GM23338 (cell line): ENCODE results near the gene TTBK1. TPM values are rescaled to one million over a fixed set of nuclear protein-coding genes. Genes with fewer than 3 reads are reported as not detected.

Experiments used
- ATAC-seq: fragments of 200-7000 bp; cut with Tn5 transposase; 3 replicates; pipeline ENCODE4 v1.9.1; 2020
- DNase-seq: peaks from one replicate; pipeline ENCODE4 v3.0.0-alpha.2; 2015; ENCODE audit warnings: low spot score
- H2AFZ ChIP-seq: fragments of 200-600 bp; sonication (generic); 2 replicates; pipeline ENCODE4 v1.8.0; 2016; ENCODE audit warnings: antibody characterized with exemption, mild to moderate bottlenecking, moderate library complexity
- H3F3A ChIP-seq: fragments of 200-600 bp; sonication (generic); replicated peaks from 2 replicates; pipeline ENCODE4 v1.8.0; 2017; ENCODE audit warnings: antibody characterized with exemption, mixed run types, low read depth
- H3K27ac ChIP-seq: fragments of 200-600 bp; sonication (generic); 2 replicates; pipeline ENCODE4 v1.6.1; 2016; ENCODE audit warnings: low read depth
- H3K27me3 ChIP-seq: fragments of 200-600 bp; sonication (generic); 2 replicates; pipeline ENCODE4 v1.8.0; 2016; ENCODE audit warnings: mild to moderate bottlenecking, mixed run types, moderate library complexity; ENCODE audit not compliant: insufficient read depth
- H3K36me3 ChIP-seq: fragments of 200-600 bp; sonication (generic); 2 replicates; pipeline ENCODE4 v1.8.0; 2016; ENCODE audit warnings: mild to moderate bottlenecking; ENCODE audit not compliant: insufficient read depth
- H3K4me1 ChIP-seq: fragments of 200-600 bp; sonication (generic); 2 replicates; pipeline ENCODE4 v1.8.0; 2016; ENCODE audit warnings: mild to moderate bottlenecking, moderate library complexity; ENCODE audit not compliant: insufficient read depth
- H3K4me2 ChIP-seq: fragments of 200-600 bp; sonication (generic); 2 replicates; pipeline ENCODE4 v1.7.1; 2017; ENCODE audit warnings: mixed run types
- H3K4me3 ChIP-seq: fragments of 200-600 bp; sonication (generic); 2 replicates; pipeline ENCODE4 v1.6.1; 2016; ENCODE audit warnings: mixed run types
- H3K79me2 ChIP-seq: fragments of 200-600 bp; sonication (generic); replicated peaks from 2 replicates; pipeline ENCODE4 v1.8.0; 2017; ENCODE audit warnings: mild to moderate bottlenecking; ENCODE audit not compliant: insufficient read depth
- H3K9me2 ChIP-seq: fragments of 200-600 bp; sonication (generic); 2 replicates; pipeline ENCODE4 v1.8.0; 2017; ENCODE audit not compliant: insufficient read depth
- H4K20me1 ChIP-seq: fragments of 200-600 bp; sonication (generic); replicated peaks from 2 replicates; pipeline ENCODE4 v1.8.0; 2017; ENCODE audit warnings: mild to moderate bottlenecking; ENCODE audit not compliant: insufficient read depth
- H3K27ac Mint-ChIP-seq: 2 replicates; pipeline ENCODE4 v1.8.0; 2020; ENCODE audit warnings: inconsistent platforms, mild to moderate bottlenecking, moderate library complexity, mixed read lengths
- H3K27me3 Mint-ChIP-seq: 3 replicates; pipeline ENCODE4 v1.8.0; 2022; ENCODE audit warnings: low read depth, mild to moderate bottlenecking, moderate library complexity, mixed read lengths, inconsistent platforms; ENCODE audit not compliant: insufficient read depth, poor library complexity
- H3K36me3 Mint-ChIP-seq: 3 replicates; pipeline ENCODE4 v1.8.0; 2021; ENCODE audit warnings: low read depth, mild to moderate bottlenecking, inconsistent platforms, moderate library complexity, mixed read lengths
- H3K4me1 Mint-ChIP-seq: 3 replicates; pipeline ENCODE4 v1.8.0; 2020; ENCODE audit warnings: mild to moderate bottlenecking, inconsistent platforms, mixed read lengths
- H3K4me3 Mint-ChIP-seq: 3 replicates; pipeline ENCODE4 v1.8.0; 2021; ENCODE audit warnings: moderate library complexity, mild to moderate bottlenecking, inconsistent platforms, mixed read lengths
- H3K9me3 Mint-ChIP-seq: 3 replicates; pipeline ENCODE4 v1.8.0; 2020; ENCODE audit warnings: moderate library complexity, mild to moderate bottlenecking, inconsistent platforms, mixed read lengths
- CREB1 ChIP-seq: fragments of 250-450 bp; sonication (Bioruptor Pico); IDR thresholded peaks from 2 replicates; pipeline ENCODE4 v1.5.0; 2020; ENCODE audit warnings: low read depth, mild to moderate bottlenecking, moderate library complexity
- EZH2 ChIP-seq: fragments of 200-600 bp; sonication (generic); IDR thresholded peaks from one replicate; pipeline ENCODE4 v1.8.0; 2017; ENCODE audit warnings: antibody characterized with exemption, mild to moderate bottlenecking, low read depth; ENCODE audit not compliant: unreplicated experiment
- JUNB ChIP-seq: IDR thresholded peaks from one replicate; pipeline ENCODE4 v1.6.1; 2016; ENCODE audit warnings: antibody characterized with exemption; ENCODE audit not compliant: unreplicated experiment
- NANOG ChIP-seq: IDR thresholded peaks from 2 replicates; pipeline ENCODE4 v1.6.1; 2016; ENCODE audit warnings: antibody characterized with exemption, borderline replicate concordance
- STAT1 ChIP-seq: IDR thresholded peaks from one replicate; pipeline ENCODE4 v1.6.1; 2016; ENCODE audit warnings: antibody characterized with exemption; ENCODE audit not compliant: unreplicated experiment
- ZNF114 ChIP-seq: fragments of 250-450 bp; sonication (Bioruptor Pico); IDR thresholded peaks from 2 replicates; pipeline ENCODE4 v1.5.0; 2020; ENCODE audit warnings: mild to moderate bottlenecking, moderate library complexity
- ZNF331 ChIP-seq: fragments of 250-450 bp; sonication (Bioruptor Pico); IDR thresholded peaks from 2 replicates; pipeline ENCODE4 v1.5.0; 2020; ENCODE audit warnings: low read depth, mild to moderate bottlenecking, moderate library complexity
- polyA plus RNA-seq: library from polyadenylated mRNA; unstranded; fragments of >200 nt; fragmentation: Nextera tagmentation; extraction: Ambion mirVana; gene quantifications from 2 replicates; pipeline ENCODE4 v1.2.1, GENCODE V29; 2016
- total RNA-seq: library from RNA; depleted of rRNA; stranded (reverse); fragments of >200 nt; shearing (Covaris generic); gene quantifications from 2 replicates; pipeline ENCODE4 v1.2.3, GENCODE V29; 2014
- TF ChIP-seq, protein P1 (sequence below): IDR thresholded peaks from one replicate; pipeline ENCODE4 v1.6.1; 2018; ENCODE audit warnings: antibody characterized with exemption; ENCODE audit not compliant: unreplicated experiment
- TF ChIP-seq, protein P2 (sequence below): IDR thresholded peaks from 2 replicates; pipeline ENCODE4 v1.6.1; 2016; ENCODE audit warnings: antibody characterized with exemption
- TF ChIP-seq, protein P3 (sequence below): fragments of 250-450 bp; sonication (Bioruptor Pico); IDR thresholded peaks from 2 replicates; pipeline ENCODE4 v1.5.0; 2020; ENCODE audit warnings: mild to moderate bottlenecking, moderate library complexity

The TTBK1 gene
- total and polyA plus RNA-seq, 2 experiments from 2014 or later = 0.29 to 1.1 TPM

DNA sequence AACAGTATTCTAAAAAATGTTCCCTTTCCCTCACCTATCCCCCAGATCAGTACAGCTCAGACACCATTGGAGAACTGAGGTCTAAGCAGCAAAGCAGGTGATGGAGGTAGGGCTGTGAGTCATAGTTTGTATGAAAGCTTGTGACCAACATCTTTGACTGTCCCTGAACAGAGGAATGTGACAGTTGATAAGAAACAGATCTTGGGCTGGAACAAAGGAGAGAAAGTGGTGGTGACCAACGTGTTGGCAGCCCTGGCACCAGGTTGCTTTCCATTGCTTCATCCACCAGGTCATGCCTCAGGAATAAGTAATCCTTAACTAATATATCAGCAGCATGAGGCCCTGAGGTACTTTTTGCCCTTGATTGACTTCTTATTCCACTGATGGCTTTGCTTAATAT, 85.2 kb downstream of the TTBK1 start:
- Mint-ChIP-seq H3K27me3 (peaks cover 1% of the 10 kb centered on the region), H3K36me3 (no peaks in the 10 kb centered on the region), H3K4me3 (no peak overlapping the region), H3K27ac (no peak overlapping the region), H3K9me3 (no peaks in the 10 kb centered on the region), H3K4me1 (no peaks in the 10 kb centered on the region)
- TF ChIP-seq NANOG (no peak), JUNB (no peak), CREB1 (CRISPR knock-in tag) (no peak), STAT1 (no peak), ZNF331 (no peak)
- TF ChIP-seq, protein P1, sequence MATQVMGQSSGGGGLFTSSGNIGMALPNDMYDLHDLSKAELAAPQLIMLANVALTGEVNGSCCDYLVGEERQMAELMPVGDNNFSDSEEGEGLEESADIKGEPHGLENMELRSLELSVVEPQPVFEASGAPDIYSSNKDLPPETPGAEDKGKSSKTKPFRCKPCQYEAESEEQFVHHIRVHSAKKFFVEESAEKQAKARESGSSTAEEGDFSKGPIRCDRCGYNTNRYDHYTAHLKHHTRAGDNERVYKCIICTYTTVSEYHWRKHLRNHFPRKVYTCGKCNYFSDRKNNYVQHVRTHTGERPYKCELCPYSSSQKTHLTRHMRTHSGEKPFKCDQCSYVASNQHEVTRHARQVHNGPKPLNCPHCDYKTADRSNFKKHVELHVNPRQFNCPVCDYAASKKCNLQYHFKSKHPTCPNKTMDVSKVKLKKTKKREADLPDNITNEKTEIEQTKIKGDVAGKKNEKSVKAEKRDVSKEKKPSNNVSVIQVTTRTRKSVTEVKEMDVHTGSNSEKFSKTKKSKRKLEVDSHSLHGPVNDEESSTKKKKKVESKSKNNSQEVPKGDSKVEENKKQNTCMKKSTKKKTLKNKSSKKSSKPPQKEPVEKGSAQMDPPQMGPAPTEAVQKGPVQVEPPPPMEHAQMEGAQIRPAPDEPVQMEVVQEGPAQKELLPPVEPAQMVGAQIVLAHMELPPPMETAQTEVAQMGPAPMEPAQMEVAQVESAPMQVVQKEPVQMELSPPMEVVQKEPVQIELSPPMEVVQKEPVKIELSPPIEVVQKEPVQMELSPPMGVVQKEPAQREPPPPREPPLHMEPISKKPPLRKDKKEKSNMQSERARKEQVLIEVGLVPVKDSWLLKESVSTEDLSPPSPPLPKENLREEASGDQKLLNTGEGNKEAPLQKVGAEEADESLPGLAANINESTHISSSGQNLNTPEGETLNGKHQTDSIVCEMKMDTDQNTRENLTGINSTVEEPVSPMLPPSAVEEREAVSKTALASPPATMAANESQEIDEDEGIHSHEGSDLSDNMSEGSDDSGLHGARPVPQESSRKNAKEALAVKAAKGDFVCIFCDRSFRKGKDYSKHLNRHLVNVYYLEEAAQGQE = no peak
- TF ChIP-seq, protein P2, sequence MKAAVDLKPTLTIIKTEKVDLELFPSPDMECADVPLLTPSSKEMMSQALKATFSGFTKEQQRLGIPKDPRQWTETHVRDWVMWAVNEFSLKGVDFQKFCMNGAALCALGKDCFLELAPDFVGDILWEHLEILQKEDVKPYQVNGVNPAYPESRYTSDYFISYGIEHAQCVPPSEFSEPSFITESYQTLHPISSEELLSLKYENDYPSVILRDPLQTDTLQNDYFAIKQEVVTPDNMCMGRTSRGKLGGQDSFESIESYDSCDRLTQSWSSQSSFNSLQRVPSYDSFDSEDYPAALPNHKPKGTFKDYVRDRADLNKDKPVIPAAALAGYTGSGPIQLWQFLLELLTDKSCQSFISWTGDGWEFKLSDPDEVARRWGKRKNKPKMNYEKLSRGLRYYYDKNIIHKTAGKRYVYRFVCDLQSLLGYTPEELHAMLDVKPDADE = no peak
- H3K4me1 ChIP-seq = no peaks in the 10 kb centered on the region
- H3K9me2 ChIP-seq = no peaks in the 10 kb centered on the region
- H3F3A ChIP-seq = no peaks in the 10 kb centered on the region
- H3K27ac ChIP-seq = no peak overlapping the region
- no peak for ATAC-seq
- H3K79me2 ChIP-seq = no peaks in the 10 kb centered on the region
- no peak overlapping the region for H2AFZ ChIP-seq
- no peak overlapping the region for H3K4me2 ChIP-seq
- no peak overlapping the region for H3K4me3 ChIP-seq
- H3K27me3 ChIP-seq = no peaks in the 10 kb centered on the region
- no peaks in the 10 kb centered on the region for H3K36me3 ChIP-seq
- no peak for DNase-seq
- no peaks in the 10 kb centered on the region; the same call in 1 of the 2 replicates for H4K20me1 ChIP-seq

GRCh38 chr6:43331470-43331869, 88.2 kb downstream of the TTBK1 start:
- no peaks in the 10 kb centered on the region for H3K36me3 Mint-ChIP-seq
- Histone ChIP-seq H3K79me2 (no peaks in the 10 kb centered on the region), H3K4me3 (no peak overlapping the region), H3K27me3 (no peaks in the 10 kb centered on the region), H2AFZ (no peak overlapping the region), H3K36me3 (no peaks in the 10 kb centered on the region), H3K27ac (no peak overlapping the region), H3F3A (no peaks in the 10 kb centered on the region), H4K20me1 (no peaks in the 10 kb centered on the region; the same call in 1 of the 2 replicates), H3K4me1 (no peaks in the 10 kb centered on the region), H3K9me2 (no peaks in the 10 kb centered on the region), H3K4me2 (no peak overlapping the region)
- H3K9me3 Mint-ChIP-seq = no peaks in the 10 kb centered on the region
- no peak overlapping the region for H3K4me3 Mint-ChIP-seq
- no peak for DNase-seq
- no peak for ATAC-seq
- H3K27ac Mint-ChIP-seq = no peak overlapping the region
- peaks cover 2% of the 10 kb centered on the region; the same call in 2 of the 3 replicates for H3K4me1 Mint-ChIP-seq
- H3K27me3 Mint-ChIP-seq = peaks cover 1% of the 10 kb centered on the region
- TF ChIP-seq, protein P3, sequence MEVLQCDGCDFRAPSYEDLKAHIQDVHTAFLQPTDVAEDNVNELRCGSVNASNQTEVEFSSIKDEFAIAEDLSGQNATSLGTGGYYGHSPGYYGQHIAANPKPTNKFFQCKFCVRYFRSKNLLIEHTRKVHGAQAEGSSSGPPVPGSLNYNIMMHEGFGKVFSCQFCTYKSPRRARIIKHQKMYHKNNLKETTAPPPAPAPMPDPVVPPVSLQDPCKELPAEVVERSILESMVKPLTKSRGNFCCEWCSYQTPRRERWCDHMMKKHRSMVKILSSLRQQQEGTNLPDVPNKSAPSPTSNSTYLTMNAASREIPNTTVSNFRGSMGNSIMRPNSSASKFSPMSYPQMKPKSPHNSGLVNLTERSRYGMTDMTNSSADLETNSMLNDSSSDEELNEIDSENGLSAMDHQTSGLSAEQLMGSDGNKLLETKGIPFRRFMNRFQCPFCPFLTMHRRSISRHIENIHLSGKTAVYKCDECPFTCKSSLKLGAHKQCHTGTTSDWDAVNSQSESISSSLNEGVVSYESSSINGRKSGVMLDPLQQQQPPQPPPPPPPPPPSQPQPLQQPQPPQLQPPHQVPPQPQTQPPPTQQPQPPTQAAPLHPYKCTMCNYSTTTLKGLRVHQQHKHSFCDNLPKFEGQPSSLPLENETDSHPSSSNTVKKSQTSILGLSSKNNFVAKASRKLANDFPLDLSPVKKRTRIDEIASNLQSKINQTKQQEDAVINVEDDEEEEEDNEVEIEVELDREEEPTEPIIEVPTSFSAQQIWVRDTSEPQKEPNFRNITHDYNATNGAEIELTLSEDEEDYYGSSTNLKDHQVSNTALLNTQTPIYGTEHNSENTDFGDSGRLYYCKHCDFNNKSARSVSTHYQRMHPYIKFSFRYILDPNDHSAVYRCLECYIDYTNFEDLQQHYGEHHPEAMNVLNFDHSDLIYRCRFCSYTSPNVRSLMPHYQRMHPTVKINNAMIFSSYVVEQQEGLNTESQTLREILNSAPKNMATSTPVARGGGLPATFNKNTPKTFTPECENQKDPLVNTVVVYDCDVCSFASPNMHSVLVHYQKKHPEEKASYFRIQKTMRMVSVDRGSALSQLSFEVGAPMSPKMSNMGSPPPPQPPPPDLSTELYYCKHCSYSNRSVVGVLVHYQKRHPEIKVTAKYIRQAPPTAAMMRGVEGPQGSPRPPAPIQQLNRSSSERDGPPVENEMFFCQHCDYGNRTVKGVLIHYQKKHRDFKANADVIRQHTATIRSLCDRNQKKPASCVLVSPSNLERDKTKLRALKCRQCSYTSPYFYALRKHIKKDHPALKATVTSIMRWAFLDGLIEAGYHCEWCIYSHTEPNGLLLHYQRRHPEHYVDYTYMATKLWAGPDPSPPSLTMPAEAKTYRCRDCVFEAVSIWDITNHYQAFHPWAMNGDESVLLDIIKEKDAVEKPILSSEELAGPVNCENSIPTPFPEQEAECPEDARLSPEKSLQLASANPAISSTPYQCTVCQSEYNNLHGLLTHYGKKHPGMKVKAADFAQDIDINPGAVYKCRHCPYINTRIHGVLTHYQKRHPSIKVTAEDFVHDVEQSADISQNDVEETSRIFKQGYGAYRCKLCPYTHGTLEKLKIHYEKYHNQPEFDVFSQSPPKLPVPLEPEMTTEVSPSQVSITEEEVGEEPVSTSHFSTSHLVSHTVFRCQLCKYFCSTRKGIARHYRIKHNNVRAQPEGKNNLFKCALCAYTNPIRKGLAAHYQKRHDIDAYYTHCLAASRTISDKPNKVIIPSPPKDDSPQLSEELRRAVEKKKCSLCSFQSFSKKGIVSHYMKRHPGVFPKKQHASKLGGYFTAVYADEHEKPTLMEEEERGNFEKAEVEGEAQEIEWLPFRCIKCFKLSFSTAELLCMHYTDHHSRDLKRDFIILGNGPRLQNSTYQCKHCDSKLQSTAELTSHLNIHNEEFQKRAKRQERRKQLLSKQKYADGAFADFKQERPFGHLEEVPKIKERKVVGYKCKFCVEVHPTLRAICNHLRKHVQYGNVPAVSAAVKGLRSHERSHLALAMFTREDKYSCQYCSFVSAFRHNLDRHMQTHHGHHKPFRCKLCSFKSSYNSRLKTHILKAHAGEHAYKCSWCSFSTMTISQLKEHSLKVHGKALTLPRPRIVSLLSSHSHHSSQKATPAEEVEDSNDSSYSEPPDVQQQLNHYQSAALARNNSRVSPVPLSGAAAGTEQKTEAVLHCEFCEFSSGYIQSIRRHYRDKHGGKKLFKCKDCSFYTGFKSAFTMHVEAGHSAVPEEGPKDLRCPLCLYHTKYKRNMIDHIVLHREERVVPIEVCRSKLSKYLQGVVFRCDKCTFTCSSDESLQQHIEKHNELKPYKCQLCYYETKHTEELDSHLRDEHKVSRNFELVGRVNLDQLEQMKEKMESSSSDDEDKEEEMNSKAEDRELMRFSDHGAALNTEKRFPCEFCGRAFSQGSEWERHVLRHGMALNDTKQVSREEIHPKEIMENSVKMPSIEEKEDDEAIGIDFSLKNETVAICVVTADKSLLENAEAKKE (CRISPR knock-in tag) = no peak
- TF ChIP-seq JUNB (no peak), ZNF114 (CRISPR knock-in tag) (no peak), CREB1 (CRISPR knock-in tag) (no peak), EZH2 (no peak), ZNF331 (no peak)
